ENCODE data around the gene OSTF1. TPM values are rescaled to one million over a fixed set of nuclear protein-coding genes. Genes with fewer than 3 reads are reported as not detected.

The OSTF1 gene
- total RNA-seq, 3 donors from 2014 or later, result 26.9 to 38.9 (median 36.4) TPM

DNA sequence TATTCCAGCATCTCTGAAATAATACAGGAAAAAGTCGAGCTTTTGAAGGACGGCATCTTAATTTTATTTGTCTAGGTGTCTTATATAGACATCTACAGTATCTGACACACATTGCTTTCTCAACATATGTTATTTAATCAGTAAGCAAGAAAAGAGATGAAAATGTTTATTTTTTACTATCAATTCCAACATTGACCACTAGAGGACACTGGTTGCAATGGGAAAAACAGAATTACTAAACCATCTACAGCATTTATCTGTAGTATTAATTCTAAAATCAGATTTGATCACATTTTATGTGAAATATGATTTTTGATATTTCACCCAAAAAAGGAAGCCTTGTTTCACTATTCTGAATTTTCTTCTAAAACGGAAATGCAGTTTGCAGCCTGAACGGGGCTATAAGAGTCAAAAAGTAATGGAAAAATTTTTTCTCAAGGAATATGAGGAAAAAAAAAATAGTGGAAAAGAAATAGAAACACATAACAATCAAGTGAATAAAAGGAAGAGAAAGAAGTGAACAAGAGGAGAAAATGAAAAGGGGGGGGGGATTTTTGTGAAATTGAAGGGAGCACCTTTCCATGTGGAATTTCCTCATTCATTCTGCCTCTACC, 98.6 kb downstream of the OSTF1 start:
- H3K9me3 ChIP-seq, result no peaks in the 10 kb centered on the region
- no peaks in the 10 kb centered on the region for H3K4me1 ChIP-seq
- DNase-seq (ENCODE audit: low spot score in 2 of 2), result no peak
- no peaks in the 10 kb centered on the region for H3K36me3 ChIP-seq
- no peak overlapping the region for H3K27ac ChIP-seq
- TF ChIP-seq POLR2AphosphoS5 (IDR thresholded peaks at IDR 0.05), result no peak
- TF ChIP-seq POLR2A (IDR thresholded peaks at IDR 0.05), result no peak
- TF ChIP-seq, protein P1, sequence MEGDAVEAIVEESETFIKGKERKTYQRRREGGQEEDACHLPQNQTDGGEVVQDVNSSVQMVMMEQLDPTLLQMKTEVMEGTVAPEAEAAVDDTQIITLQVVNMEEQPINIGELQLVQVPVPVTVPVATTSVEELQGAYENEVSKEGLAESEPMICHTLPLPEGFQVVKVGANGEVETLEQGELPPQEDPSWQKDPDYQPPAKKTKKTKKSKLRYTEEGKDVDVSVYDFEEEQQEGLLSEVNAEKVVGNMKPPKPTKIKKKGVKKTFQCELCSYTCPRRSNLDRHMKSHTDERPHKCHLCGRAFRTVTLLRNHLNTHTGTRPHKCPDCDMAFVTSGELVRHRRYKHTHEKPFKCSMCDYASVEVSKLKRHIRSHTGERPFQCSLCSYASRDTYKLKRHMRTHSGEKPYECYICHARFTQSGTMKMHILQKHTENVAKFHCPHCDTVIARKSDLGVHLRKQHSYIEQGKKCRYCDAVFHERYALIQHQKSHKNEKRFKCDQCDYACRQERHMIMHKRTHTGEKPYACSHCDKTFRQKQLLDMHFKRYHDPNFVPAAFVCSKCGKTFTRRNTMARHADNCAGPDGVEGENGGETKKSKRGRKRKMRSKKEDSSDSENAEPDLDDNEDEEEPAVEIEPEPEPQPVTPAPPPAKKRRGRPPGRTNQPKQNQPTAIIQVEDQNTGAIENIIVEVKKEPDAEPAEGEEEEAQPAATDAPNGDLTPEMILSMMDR (IDR thresholded peaks at IDR 0.05), result peak; percentile 74 to 86 (median 76)
- H3K4me3 ChIP-seq, result no peak overlapping the region
- intact Hi-C loops (cut with DNase I; ENCODE audit: low total_unique reads), result no loop called here
- no peaks in the 10 kb centered on the region for H3K27me3 ChIP-seq

DNA sequence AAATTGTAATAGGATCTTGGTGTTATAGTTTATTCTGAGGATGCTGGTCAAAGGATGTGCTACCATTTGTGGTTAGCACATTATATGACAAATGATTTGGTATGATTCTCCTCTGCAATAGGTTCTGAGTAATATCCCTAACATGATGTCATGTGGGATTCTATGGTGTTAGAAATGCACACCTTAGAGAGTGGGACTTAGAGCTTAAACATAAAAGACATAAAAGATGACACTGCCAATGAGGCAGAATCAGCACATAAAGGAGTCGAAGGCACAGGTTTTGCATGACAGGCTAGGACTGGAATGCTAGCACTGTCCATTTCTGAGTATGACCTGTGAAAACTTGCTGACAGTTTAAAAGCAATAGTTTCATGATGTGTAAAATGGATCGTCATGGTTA, 100.4 kb downstream of the OSTF1 start:
- DNase-seq (ENCODE audit: low spot score in 2 of 2), result no peak
- intact Hi-C loops (cut with DNase I; ENCODE audit: low total_unique reads), result no loop called here
- TF ChIP-seq POLR2A (IDR thresholded peaks at IDR 0.05) (no peak), POLR2AphosphoS5 (IDR thresholded peaks at IDR 0.05) (no peak)
- TF ChIP-seq, protein P1 (IDR thresholded peaks at IDR 0.05), result no peak
- H3K27me3 ChIP-seq, result no peaks in the 10 kb centered on the region
- H3K4me1 ChIP-seq, result no peaks in the 10 kb centered on the region
- H3K36me3 ChIP-seq, result no peaks in the 10 kb centered on the region
- no peak overlapping the region for H3K4me3 ChIP-seq
- H3K9me3 ChIP-seq, result no peaks in the 10 kb centered on the region
- H3K27ac ChIP-seq, result no peak overlapping the region

DNA sequence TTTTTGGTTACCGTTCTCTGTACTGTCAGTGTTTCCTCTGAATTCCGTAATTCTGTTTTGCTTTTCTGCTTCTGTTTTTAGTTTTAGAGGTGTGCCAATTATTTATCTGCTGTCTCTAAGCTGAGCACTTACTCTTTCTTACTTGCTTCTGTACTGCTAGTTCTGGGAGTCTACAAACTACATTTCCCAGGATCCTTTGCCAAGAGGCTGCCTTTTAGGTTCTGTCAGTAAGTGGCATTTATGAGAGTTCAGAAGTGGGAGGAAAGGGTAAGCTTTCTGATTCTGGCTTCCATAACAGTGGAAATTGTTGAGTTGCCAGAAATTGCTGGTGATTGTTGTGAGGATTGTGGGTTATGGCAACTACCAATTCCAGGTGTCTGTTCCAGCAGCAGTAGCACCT, 102.4 kb downstream of the OSTF1 start:
- Histone ChIP-seq H3K36me3 (no peaks in the 10 kb centered on the region), H3K27ac (no peak overlapping the region), H3K9me3 (no peaks in the 10 kb centered on the region), H3K4me1 (no peaks in the 10 kb centered on the region), H3K4me3 (no peak overlapping the region), H3K27me3 (no peaks in the 10 kb centered on the region)
- DNase-seq (ENCODE audit: low spot score in 2 of 2), result no peak
- TF ChIP-seq POLR2A (IDR thresholded peaks at IDR 0.05) (no peak), POLR2AphosphoS5 (IDR thresholded peaks at IDR 0.05) (no peak)
- TF ChIP-seq, protein P1 (IDR thresholded peaks at IDR 0.05), result no peak
- intact Hi-C loops (cut with DNase I; ENCODE audit: low total_unique reads), result no loop called here

Other genes with a start within 250 kb of the OSTF1 start
- gene TRPM6, start 200.6 kb upstream of the OSTF1 start, total RNA-seq, result 1 to 10 TPM in 2 of 3 donors, under 1 TPM in 1; 0.80 to 1.3 (median 1.2) TPM
- gene C9orf40, start 135.6 kb upstream of the OSTF1 start, total RNA-seq, result 1 to 10 TPM; 2.4 to 4.6 (median 4.2) TPM
- gene CARNMT1, start 60.2 kb upstream of the OSTF1 start, total RNA-seq, result 10 to 100 TPM; 12.3 to 31.8 (median 29.9) TPM
- gene NMRK1, start 359 bp upstream of the OSTF1 start, total RNA-seq, result 10 to 100 TPM; 21.8 to 27.9 (median 27.7) TPM

Measured in breast epithelium (tissue), 4 donors.